ENCODE results near the gene LYRM4. TPM values are rescaled to one million over a fixed set of nuclear protein-coding genes. Genes with fewer than 3 reads are reported as not detected.

LYRM4 gene
- total and polyA plus RNA-seq, 2 donors, result 20.6 to 20.8 TPM

DNA sequence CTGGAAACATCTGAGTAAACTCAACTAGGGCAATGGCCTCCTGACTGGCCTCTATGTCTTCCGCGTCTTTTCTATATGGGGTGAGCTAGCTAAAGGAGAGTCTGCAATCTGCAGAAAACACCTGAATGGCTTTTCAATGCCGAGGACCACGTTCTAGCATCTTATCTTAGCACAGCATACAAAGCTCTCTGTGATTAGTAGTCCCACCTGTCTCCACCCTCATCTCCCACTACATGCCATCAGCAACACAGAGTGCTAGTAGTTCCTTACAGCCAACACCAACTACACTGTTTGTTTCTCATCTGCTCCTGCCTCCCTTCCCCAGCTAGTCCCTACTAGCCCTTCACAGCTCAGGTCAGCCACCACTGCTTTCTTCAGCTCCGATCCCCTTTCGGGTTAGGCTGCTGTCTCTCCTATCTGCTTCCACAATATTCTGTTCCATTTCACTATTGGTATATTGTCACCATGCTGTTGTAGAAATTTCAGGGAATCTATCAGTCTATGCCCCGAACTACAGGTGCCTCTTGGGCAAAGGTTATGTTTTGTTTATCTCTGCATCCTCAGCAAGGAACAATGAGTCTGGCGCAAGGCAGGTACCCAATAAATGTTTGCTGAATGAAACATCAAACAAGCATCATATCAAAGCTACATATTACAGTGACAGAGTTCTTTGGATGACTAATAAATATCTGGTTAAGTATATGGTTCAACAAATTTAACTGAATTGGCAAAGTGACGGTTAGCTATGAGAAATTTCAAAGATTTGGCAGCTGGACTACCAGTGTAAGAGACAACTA, 12.2 kb downstream of the LYRM4 start:
- no peaks in the 10 kb centered on the region for H3K36me3 ChIP-seq (ENCODE audit: insufficient read depth)
- no peaks in the 10 kb centered on the region for H3K4me1 ChIP-seq (ENCODE audit: insufficient read depth)
- WGBS, result 90% methylated on average over 9 of the region's 9 CpGs
- H3K4me3 ChIP-seq (ENCODE audit: low read depth, low read length), result no peak overlapping the region
- no peak overlapping the region for H3K27ac ChIP-seq (ENCODE audit: low read depth)
- no peak for DNase-seq (ENCODE audit: extremely low spot score)

DNA sequence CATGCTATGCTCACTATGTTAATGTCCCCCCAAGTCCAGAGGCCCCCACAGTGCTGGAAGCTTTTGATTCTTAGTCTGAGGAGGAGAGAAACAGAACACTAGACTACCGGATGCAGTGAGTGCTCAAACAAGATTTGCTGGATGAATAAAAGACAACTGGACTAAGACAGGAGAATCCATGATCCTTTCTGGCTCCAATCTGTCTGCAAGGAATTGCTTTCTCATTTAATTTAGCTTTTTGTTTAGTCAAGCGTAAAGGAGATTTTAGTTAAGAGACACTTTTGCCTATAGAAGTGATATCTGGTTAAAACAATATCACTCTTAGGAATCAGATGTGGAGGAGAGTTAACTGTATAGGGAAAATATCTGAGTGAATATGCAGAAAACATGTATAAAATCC, 13.5 kb downstream of the LYRM4 start:
- 85% methylated on average over 2 of the region's 2 CpGs for WGBS
- no peaks in the 10 kb centered on the region for H3K36me3 ChIP-seq (ENCODE audit: insufficient read depth)
- H3K4me3 ChIP-seq (ENCODE audit: low read depth, low read length), result no peak overlapping the region
- no peaks in the 10 kb centered on the region for H3K4me1 ChIP-seq (ENCODE audit: insufficient read depth)
- H3K27ac ChIP-seq (ENCODE audit: low read depth), result no peak overlapping the region
- no peak for DNase-seq (ENCODE audit: extremely low spot score)

DNA sequence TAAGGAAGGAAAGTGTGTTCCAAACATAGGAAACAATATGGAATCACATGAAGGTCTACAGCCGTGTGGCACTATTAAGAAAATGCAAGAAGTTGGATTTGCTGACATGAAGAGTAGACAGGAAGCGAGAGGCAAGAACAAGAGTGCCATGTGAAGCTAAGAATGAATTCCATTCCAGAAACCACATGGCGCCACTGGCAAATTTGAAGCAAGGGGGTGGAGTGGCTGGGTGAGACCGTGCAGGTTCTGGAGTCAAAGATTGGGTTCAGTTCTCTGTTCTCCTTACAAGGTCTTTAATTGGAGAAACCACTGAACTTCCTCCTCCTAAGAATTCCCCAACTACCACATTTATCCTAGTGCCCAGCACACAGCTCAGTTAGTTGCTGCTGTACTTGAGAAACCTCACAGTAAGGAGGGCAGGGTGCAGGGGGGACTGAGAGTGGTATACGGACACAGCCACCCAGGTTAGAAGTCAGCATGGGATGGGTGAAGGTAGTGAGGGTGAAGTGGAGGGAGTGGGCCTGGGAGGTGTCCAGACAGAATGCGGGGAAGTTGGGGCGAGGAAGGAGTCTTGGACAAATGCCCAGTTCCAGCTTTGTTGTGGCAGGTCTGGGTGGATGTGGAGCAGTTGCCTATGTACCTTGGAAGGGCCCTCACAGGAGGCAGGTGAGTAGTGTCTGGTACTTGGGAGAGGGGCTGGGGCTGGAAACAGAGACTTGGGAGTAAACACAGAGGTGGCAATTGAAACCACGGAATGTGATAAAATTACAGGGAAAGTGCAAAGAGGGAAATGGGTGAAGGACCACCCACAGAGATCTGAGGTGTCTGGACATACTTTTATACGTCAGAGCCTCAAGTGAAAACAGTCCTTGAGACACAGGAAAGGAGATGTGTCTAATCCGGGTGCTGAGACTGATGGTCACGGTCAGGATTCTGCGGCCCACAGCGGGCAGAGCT, 14.3 kb downstream of the LYRM4 start:
- Histone ChIP-seq H3K27ac (ENCODE audit: low read depth) (no peak overlapping the region), H3K36me3 (ENCODE audit: insufficient read depth) (no peaks in the 10 kb centered on the region), H3K4me3 (ENCODE audit: low read depth, low read length) (no peak overlapping the region), H3K4me1 (ENCODE audit: insufficient read depth) (no peaks in the 10 kb centered on the region)
- DNase-seq (ENCODE audit: extremely low spot score), result no peak
- 78% methylated on average over 13 of the region's 13 CpGs for WGBS

DNA sequence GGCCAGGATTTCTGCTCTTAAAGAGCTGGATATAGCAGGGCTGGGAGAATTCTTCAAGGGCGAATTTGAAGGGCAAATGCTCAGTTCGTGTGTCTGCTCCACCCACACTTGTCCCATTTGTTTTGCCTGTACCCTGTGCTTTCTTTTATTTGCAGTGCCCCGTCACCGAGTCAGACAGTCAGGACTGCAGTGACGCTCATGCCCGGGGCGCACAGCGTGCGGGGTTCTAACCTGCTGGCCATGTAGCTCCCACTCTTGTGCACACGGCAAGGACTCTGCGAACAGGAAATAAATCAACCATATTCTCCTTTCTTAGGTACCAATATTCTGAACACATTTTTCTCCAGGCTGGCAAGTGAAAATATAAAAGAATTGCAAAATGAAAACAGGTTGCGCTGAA, 17.7 kb downstream of the LYRM4 start:
- WGBS, result 90% methylated on average over 12 of the region's 12 CpGs
- no peak overlapping the region for H3K27ac ChIP-seq (ENCODE audit: low read depth)
- DNase-seq (ENCODE audit: extremely low spot score), result no peak

DNA sequence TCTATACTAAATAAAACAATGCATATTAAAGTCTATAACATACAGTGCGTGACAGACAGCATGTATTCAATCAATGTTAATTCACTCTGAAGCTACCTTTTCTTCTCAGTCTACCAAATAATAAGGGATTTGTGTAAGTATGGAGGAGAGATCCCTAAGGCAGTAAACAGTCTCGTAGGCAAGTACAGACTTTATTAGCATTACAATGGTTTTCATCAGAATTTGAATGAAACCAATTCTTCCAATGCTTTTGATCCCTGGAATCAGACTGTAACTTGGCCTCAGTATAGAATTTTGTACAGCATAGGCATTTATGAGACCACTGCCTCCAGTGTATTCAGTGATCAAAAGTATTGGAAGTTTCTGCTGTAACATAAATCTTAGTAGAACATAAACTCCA, 19.5 kb downstream of the LYRM4 start:
- no peaks in the 10 kb centered on the region for H3K4me1 ChIP-seq (ENCODE audit: insufficient read depth)
- DNase-seq (ENCODE audit: extremely low spot score), result no peak
- WGBS, result 91% methylated on average over 2 of the region's 2 CpGs

More for the DNA sequence above, 17.7 kb downstream of the LYRM4 start:
- H3K4me1 ChIP-seq (ENCODE audit: insufficient read depth), result no peaks in the 10 kb centered on the region
- H3K4me3 ChIP-seq (ENCODE audit: low read depth, low read length), result no peak overlapping the region
- no peaks in the 10 kb centered on the region for H3K36me3 ChIP-seq (ENCODE audit: insufficient read depth)

DNA sequence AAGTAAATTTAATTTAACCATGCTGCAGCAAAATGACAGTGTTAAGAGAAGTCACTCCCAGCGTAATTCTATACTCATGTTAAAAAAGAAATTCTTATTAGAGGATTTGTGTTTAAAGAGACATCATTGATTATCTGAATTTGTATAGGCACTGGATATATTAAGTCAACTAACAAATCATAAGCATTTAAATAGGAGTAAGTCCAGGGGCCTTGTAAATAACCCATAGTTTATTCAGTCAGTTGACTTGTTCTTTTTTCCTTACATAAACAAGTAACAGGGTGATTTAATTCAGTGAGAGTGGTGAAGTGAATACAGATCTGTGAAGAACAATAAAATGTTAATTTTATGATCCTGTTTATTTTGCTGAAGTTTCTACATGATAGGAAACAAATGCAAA, 22.4 kb downstream of the LYRM4 start:
- no peaks in the 10 kb centered on the region for H3K4me1 ChIP-seq (ENCODE audit: insufficient read depth)
- WGBS, result 88% methylated on average over 1 of the region's 1 CpG
- DNase-seq (ENCODE audit: extremely low spot score), result no peak

More for the DNA sequence above, 19.5 kb downstream of the LYRM4 start:
- H3K36me3 ChIP-seq (ENCODE audit: insufficient read depth), result no peaks in the 10 kb centered on the region
- no peak overlapping the region for H3K27ac ChIP-seq (ENCODE audit: low read depth)
- H3K4me3 ChIP-seq (ENCODE audit: low read depth, low read length), result no peak overlapping the region

DNA sequence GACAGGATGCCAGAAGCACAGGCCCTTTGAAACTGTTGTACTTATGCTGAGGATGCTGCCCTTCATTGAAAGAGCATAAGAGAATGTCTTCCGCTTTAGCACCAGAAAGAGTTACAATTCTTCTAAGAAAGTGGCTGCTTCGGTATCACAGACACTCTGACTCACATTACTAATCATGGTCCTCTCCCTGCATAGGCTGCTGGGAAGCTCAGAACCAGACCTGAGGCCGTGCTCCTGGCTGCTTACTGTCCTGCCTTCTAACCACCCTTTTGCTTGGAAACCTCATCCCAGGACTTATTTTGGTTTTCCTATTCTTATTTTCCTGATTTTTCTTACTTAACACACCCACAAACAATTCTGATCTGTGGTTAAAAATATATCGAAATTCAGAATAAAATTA, 22.9 kb downstream of the LYRM4 start:
- no peak for DNase-seq (ENCODE audit: extremely low spot score)
- Histone ChIP-seq H3K4me1 (ENCODE audit: insufficient read depth) (no peaks in the 10 kb centered on the region), H3K27ac (ENCODE audit: low read depth) (no peak overlapping the region), H3K36me3 (ENCODE audit: insufficient read depth) (no peaks in the 10 kb centered on the region), H3K4me3 (ENCODE audit: low read depth, low read length) (no peak overlapping the region)
- WGBS, result 87% methylated on average over 4 of the region's 4 CpGs

More for the DNA sequence above, 22.4 kb downstream of the LYRM4 start:
- Histone ChIP-seq H3K27ac (ENCODE audit: low read depth) (no peak overlapping the region), H3K36me3 (ENCODE audit: insufficient read depth) (no peaks in the 10 kb centered on the region), H3K4me3 (ENCODE audit: low read depth, low read length) (no peak overlapping the region)

DNA sequence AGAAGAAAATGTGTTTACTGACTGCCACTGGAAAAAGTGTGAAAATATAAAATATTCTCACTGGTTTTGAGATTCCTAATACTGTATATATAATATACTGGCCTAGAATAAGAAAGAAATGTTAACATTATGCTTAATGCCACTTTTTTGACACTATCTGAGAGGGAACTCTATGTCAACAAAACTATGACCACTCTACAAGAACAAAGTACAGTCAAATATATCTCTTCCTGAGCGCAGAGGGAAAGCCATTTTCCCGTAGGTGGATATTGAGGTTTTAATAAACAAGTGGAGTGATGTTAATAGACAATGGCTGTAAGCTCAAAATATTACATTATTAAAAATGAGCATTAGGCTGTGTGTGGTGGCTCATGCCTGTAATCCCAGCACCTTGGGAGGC, 24.9 kb downstream of the LYRM4 start:
- Histone ChIP-seq H3K27ac (ENCODE audit: low read depth) (no peak overlapping the region), H3K4me3 (ENCODE audit: low read depth, low read length) (no peak overlapping the region), H3K36me3 (ENCODE audit: insufficient read depth) (no peaks in the 10 kb centered on the region), H3K4me1 (ENCODE audit: insufficient read depth) (no peaks in the 10 kb centered on the region)
- WGBS, result 97% methylated on average over 2 of the region's 2 CpGs
- no peak for DNase-seq (ENCODE audit: extremely low spot score)

DNA sequence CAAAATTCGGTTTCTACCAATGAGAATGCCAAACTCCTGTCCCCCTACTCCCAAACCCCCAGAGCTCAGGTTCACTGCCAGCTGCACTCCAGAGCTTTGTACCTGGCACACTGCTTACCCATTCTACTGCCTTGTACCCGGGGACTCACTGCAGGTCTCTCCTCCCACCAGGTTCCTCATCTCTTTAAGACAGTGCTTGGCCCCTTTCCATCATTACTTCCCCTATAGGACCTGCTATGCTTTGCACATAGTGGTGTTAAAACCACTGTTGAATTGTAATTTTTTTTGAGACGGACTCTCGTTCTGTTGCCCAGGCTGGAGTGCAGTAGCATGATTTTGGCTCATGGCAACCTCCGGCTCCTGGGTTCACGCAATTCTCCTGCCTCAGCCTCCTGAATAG, 25.9 kb downstream of the LYRM4 start:
- no peaks in the 10 kb centered on the region for H3K4me1 ChIP-seq (ENCODE audit: insufficient read depth)
- no peak overlapping the region for H3K4me3 ChIP-seq (ENCODE audit: low read depth, low read length)
- 87% methylated on average over 6 of the region's 6 CpGs for WGBS
- no peaks in the 10 kb centered on the region for H3K36me3 ChIP-seq (ENCODE audit: insufficient read depth)
- no peak overlapping the region for H3K27ac ChIP-seq (ENCODE audit: low read depth)
- DNase-seq (ENCODE audit: extremely low spot score), result no peak

DNA sequence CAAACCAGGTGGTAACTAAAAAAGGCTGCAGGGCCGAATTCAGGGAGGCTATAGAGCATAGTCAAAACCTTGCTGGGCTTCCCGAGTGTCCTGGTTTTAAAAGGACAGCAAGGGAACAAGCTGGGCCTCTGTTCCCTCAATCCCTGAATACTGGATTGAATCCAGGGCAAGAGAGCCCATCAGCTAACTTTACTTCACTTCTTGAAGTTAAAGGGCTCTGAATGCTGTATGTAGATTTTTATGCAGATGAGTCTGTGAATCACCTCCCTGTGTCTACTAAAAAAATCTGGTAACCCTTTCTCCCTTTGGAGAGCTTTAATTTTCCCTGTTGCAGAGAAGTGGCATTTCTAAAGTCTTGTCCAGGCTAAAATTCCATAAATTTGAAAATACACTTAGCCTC, 29.5 kb downstream of the LYRM4 start:
- Histone ChIP-seq H3K27ac (ENCODE audit: low read depth) (no peak overlapping the region), H3K36me3 (ENCODE audit: insufficient read depth) (no peaks in the 10 kb centered on the region), H3K4me1 (ENCODE audit: insufficient read depth) (no peaks in the 10 kb centered on the region), H3K4me3 (ENCODE audit: low read depth, low read length) (no peak overlapping the region)
- no peak for DNase-seq (ENCODE audit: extremely low spot score)
- 84% methylated on average over 2 of the region's 2 CpGs for WGBS

DNA sequence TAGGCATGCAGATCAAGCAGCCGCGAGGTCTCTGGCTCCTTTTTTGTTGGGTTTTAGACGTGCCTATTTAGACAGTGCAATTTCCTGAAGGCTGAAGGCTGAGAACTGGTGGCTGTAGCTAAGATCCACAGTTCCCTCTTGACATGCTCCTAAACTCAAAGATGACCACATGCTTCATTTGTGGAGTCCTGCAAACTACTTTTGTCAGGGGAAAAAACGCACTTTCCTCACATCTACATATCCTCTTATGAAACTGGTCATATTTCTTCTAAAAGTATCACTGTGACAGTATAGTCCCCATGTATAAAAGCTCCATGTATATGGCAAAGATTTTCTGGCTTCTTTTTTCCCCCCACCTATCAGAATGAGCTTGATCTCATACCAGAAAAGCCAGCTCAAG, 30.7 kb downstream of the LYRM4 start:
- Histone ChIP-seq H3K4me3 (ENCODE audit: low read depth, low read length) (no peak overlapping the region), H3K27ac (ENCODE audit: low read depth) (no peak overlapping the region), H3K4me1 (ENCODE audit: insufficient read depth) (no peaks in the 10 kb centered on the region), H3K36me3 (ENCODE audit: insufficient read depth) (no peaks in the 10 kb centered on the region)
- DNase-seq (ENCODE audit: extremely low spot score), result no peak
- WGBS, result 45% methylated on average over 4 of the region's 4 CpGs

DNA sequence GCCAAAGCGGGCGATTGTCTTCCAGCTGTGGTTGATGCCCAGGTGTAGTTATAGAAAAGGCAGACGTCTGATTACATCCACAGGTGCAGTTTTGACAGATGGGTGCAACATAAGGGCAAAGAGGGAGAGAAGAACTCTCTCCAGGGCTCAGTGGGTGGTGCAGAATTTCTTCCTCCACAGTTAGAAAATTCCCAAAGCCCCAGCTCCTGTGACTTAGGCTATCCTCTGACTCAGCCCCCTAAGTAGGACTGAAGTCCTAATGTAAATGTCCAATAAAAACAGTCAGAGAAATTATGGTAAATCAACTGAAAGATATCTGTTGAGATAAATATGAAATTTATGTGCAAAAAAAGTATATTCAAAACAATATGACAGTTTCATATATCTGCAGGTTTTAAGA, 31.4 kb downstream of the LYRM4 start:
- Histone ChIP-seq H3K27ac (ENCODE audit: low read depth) (no peak overlapping the region), H3K4me3 (ENCODE audit: low read depth, low read length) (no peak overlapping the region), H3K36me3 (ENCODE audit: insufficient read depth) (no peaks in the 10 kb centered on the region), H3K4me1 (ENCODE audit: insufficient read depth) (no peaks in the 10 kb centered on the region)
- 95% methylated on average over 3 of the region's 3 CpGs for WGBS
- DNase-seq (ENCODE audit: extremely low spot score), result no peak

DNA sequence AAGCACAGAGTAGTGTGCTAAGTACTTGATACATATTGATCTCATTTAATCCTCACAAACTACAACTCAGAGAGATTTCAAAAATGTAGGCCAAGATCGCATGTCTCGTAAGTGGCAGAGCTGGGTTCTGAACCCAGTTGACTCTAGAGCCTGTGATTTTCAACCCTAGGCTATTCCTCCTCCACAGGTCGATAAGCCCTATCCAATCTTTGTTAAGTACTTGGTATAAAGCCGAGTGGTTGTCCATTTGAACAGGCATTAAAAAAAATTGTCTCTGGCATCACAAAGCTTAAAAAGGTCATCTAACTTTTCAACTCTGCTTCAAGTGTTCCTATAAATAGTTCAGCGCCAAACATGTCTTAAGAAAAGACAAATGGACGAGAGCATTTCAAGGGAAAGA, 37.4 kb downstream of the LYRM4 start:
- Histone ChIP-seq H3K27ac (ENCODE audit: low read depth) (no peak overlapping the region), H3K4me3 (ENCODE audit: low read depth, low read length) (no peak overlapping the region), H3K36me3 (ENCODE audit: insufficient read depth) (no peaks in the 10 kb centered on the region), H3K4me1 (ENCODE audit: insufficient read depth) (no peaks in the 10 kb centered on the region)
- WGBS, result 95% methylated on average over 6 of the region's 6 CpGs
- DNase-seq (ENCODE audit: extremely low spot score), result no peak

DNA sequence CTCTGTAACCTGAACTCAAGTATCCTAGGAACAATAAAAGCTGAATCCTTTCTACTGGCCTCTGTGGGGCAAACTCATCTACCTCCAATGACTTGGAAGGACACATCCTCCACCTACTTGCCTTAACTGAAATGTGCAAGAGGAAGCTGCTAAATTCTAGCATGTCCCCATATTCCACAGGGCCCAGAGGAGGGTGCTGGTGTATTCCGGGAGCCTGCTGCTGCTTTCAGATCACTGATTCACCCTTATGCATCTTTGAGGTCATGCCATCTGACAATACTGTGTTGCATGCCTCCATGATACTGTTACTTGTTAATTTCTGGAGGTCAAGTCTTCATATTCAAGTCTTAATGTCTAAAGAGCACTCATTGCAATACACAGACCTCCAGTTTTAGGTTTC, 40.3 kb downstream of the LYRM4 start:
- no peak for DNase-seq (ENCODE audit: extremely low spot score)
- WGBS, result 90% methylated on average over 1 of the region's 1 CpG
- Histone ChIP-seq H3K4me1 (ENCODE audit: insufficient read depth) (no peaks in the 10 kb centered on the region), H3K36me3 (ENCODE audit: insufficient read depth) (no peaks in the 10 kb centered on the region), H3K27ac (ENCODE audit: low read depth) (no peak overlapping the region), H3K4me3 (ENCODE audit: low read depth, low read length) (no peak overlapping the region)
